Measurements from ENCODE around the gene SH3PXD2A. TPM values are rescaled to one million over a fixed set of nuclear protein-coding genes. Genes with fewer than 3 reads are reported as not detected.

The SH3PXD2A gene
- total and polyA plus RNA-seq, 4 donors, result 23.1 to 41.2 (median 32.7) TPM

DNA sequence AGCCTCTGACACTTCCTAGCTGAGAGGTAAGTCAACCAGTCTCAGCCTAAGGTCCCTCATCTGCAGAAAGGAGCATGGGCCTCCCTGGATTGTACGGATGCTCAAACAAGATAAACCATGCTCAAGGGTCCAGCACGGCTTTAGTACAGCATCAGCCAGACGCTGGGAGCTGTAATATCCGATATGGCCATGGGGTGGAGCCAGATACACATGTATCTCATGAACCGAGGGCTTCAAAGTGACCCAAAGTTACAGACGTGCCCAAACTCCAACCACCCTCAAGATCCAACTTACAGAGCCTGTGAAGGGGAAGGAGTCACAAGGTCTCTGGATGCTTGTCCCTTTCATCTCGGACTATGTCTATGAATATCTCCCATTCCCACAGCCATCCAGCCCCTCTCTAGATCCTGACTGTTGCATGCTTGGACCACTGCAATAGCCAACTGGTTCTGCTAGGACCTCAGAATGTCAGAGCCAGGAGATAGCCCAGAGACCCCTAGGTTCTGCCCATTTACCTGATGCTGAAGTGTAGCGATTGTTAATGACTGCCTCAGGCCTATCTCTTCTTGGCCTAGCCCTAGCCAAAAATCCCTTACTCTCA lies 142.4 kb downstream of the SH3PXD2A start:
- peaks cover 75% of the 10 kb centered on the region for H3K4me1 ChIP-seq (ENCODE audit: control insufficient read depth, insufficient read depth, low read length)
- WGBS (ENCODE audit: insufficient coverage), result 29% methylated on average over 4 of the region's 8 CpGs
- peak; percentile 58 to 93 (median 70) for DNase-seq (ENCODE audit: low read depth in 4 of 6, low spot score in 6 of 6)

DNA sequence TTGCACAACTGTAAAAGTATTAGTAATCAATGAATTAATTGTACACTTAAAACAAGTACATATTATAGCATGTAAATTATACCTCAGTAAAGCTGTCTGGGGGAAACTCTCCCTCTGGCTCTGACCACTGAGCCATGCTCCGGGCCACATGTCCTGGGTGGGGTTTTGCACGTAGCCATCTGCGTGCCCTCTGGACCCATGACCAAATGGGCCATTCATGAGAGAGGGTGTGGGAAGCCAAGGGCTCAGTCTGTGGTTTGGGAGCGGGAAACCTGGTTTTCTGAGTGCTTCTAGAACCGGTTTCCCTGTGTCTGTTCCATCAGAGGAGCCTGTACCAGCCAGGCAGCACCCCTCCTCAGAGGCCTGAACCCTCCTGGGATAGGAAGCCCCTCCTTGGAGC lies 143.2 kb downstream of the SH3PXD2A start:
- Histone ChIP-seq H3K27me3 (ENCODE audit: control insufficient read depth, insufficient read depth, low read length) (peaks cover 2% of the 10 kb centered on the region), H3K4me3 (ENCODE audit: low read depth, low read length) (no peak overlapping the region), H3K36me3 (ENCODE audit: control insufficient read depth, insufficient read depth, low read length) (peaks cover 14% of the 10 kb centered on the region), H3K27ac (ENCODE audit: low read depth, low read length) (no peak overlapping the region), H3K4me1 (ENCODE audit: control insufficient read depth, insufficient read depth, low read length) (peaks cover 71% of the 10 kb centered on the region), H3K9me3 (ENCODE audit: control insufficient read depth, insufficient read depth, low read length) (no peaks in the 10 kb centered on the region)
- 78% methylated on average over 5 of the region's 5 CpGs for WGBS (ENCODE audit: insufficient coverage)
- no peak for DNase-seq (ENCODE audit: low read depth in 4 of 6, low spot score in 6 of 6)

More for the DNA sequence above, 142.4 kb downstream of the SH3PXD2A start:
- no peak overlapping the region for H3K4me3 ChIP-seq (ENCODE audit: low read depth, low read length)
- H3K27ac ChIP-seq (ENCODE audit: low read depth, low read length), result no peak overlapping the region
- peaks cover 2% of the 10 kb centered on the region for H3K27me3 ChIP-seq (ENCODE audit: control insufficient read depth, insufficient read depth, low read length)
- no peaks in the 10 kb centered on the region for H3K9me3 ChIP-seq (ENCODE audit: control insufficient read depth, insufficient read depth, low read length)
- H3K36me3 ChIP-seq (ENCODE audit: control insufficient read depth, insufficient read depth, low read length), result peaks cover 12% of the 10 kb centered on the region

- Histone ChIP-seq H3K9me3 (ENCODE audit: control insufficient read depth, insufficient read depth, low read length) (no peaks in the 10 kb centered on the region), H3K27me3 (ENCODE audit: control insufficient read depth, insufficient read depth, low read length) (peaks cover 2% of the 10 kb centered on the region), H3K4me3 (ENCODE audit: low read depth, low read length) (no peak overlapping the region), H3K36me3 (ENCODE audit: control insufficient read depth, insufficient read depth, low read length) (peaks cover 14% of the 10 kb centered on the region), H3K27ac (ENCODE audit: low read depth, low read length) (no peak overlapping the region), H3K4me1 (ENCODE audit: control insufficient read depth, insufficient read depth, low read length) (peaks cover 64% of the 10 kb centered on the region)
- 91% methylated on average over 6 of the region's 15 CpGs for WGBS (ENCODE audit: insufficient coverage)
- no peak for DNase-seq (ENCODE audit: low read depth in 4 of 6, low spot score in 6 of 6)
These were observed 143.9 kb downstream of the SH3PXD2A start for GRCh38 chr10:103711351-103711994.

GRCh38 chr10:103710490-103710889 lies 144.9 kb downstream of the SH3PXD2A start:
- no peaks in the 10 kb centered on the region for H3K9me3 ChIP-seq (ENCODE audit: control insufficient read depth, insufficient read depth, low read length)
- H3K36me3 ChIP-seq (ENCODE audit: control insufficient read depth, insufficient read depth, low read length), result peaks cover 11% of the 10 kb centered on the region
- H3K4me3 ChIP-seq (ENCODE audit: low read depth, low read length), result no peak overlapping the region
- DNase-seq (ENCODE audit: low read depth in 4 of 6, low spot score in 6 of 6), result no peak
- no peak overlapping the region for H3K27ac ChIP-seq (ENCODE audit: low read depth, low read length)
- peaks cover 55% of the 10 kb centered on the region for H3K4me1 ChIP-seq (ENCODE audit: control insufficient read depth, insufficient read depth, low read length)
- peaks cover 2% of the 10 kb centered on the region for H3K27me3 ChIP-seq (ENCODE audit: control insufficient read depth, insufficient read depth, low read length)
- WGBS (ENCODE audit: insufficient coverage), result 77% methylated on average over 4 of the region's 4 CpGs

DNA sequence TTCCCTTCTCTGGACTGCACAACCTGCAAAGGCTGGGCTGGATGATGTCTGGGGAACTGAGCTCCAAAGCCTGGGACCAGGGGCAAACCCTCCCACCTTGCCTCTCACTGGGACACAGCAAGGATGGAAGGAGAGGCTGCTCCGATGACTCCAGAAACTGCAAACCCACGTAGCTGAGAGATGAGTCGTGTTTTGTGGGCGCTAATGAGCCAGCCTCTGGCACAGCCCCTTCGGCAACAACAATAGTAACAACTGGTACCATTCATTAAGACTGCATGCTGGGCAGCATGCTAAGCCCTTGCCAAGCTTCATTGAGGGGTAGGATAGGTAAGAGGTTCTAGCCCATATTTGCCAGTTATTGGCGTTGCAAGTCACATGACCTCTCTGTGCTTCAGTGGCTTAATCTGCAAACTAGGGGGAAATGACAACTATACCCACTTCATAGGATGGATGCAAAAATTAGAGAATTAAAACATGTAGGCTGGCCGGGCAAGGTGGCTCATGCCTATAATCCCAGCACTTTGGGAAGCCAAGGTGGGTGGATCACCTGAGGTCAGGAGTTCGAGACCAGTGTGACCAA lies 145.9 kb downstream of the SH3PXD2A start:
- WGBS (ENCODE audit: insufficient coverage), result 100% methylated on average over 2 of the region's 8 CpGs
- Histone ChIP-seq H3K36me3 (ENCODE audit: control insufficient read depth, insufficient read depth, low read length) (peaks cover 16% of the 10 kb centered on the region), H3K9me3 (ENCODE audit: control insufficient read depth, insufficient read depth, low read length) (no peaks in the 10 kb centered on the region), H3K27ac (ENCODE audit: low read depth, low read length) (no peak overlapping the region), H3K4me3 (ENCODE audit: low read depth, low read length) (no peak overlapping the region), H3K27me3 (ENCODE audit: control insufficient read depth, insufficient read depth, low read length) (peaks cover 2% of the 10 kb centered on the region), H3K4me1 (ENCODE audit: control insufficient read depth, insufficient read depth, low read length) (peaks cover 49% of the 10 kb centered on the region)
- DNase-seq (ENCODE audit: low read depth in 4 of 6, low spot score in 6 of 6), result peak in 2 of 6 donors; percentile 22 to 24

DNA sequence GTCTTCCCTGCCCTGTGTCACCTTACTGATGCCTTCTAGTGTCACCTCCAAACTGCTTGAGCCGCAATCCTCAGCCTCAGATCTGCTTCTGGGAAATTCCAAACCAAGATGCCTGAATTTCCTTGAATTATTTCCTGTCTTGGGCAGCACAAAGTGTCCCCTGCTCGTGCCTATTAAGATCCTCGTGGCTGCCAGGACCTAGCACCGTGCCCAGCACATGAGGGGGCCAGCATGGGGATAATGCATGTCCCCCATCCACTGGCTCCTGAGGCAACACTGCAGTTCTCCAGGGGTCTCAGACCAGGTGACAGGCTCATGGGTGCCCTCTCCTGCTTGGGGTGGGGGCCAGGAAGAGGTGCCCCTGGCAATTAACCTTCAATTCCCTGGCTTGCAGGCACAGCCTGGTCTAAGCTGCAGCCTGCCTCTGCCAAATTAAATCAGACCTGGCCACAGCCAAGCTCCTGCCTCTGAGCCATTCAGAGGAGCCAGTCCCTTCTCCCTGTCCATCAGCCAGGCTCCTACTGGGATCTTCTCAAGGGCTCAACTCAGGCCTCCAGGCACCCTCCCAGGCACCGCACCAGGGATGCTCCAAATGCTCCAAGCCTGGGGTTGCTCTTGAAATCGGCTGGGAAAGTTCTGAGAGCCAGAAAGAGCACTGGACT lies 146.6 kb downstream of the SH3PXD2A start:
- peaks cover 2% of the 10 kb centered on the region for H3K27me3 ChIP-seq (ENCODE audit: control insufficient read depth, insufficient read depth, low read length)
- H3K9me3 ChIP-seq (ENCODE audit: control insufficient read depth, insufficient read depth, low read length), result no peaks in the 10 kb centered on the region
- 60% methylated on average over 6 of the region's 6 CpGs for WGBS (ENCODE audit: insufficient coverage)
- peaks cover 16% of the 10 kb centered on the region for H3K36me3 ChIP-seq (ENCODE audit: control insufficient read depth, insufficient read depth, low read length)
- DNase-seq (ENCODE audit: low read depth in 4 of 6, low spot score in 6 of 6), result peak in 1 of 6 donors; percentile 26
- H3K27ac ChIP-seq (ENCODE audit: low read depth, low read length), result no peak overlapping the region
- peaks cover 49% of the 10 kb centered on the region for H3K4me1 ChIP-seq (ENCODE audit: control insufficient read depth, insufficient read depth, low read length)
- H3K4me3 ChIP-seq (ENCODE audit: low read depth, low read length), result no peak overlapping the region

DNA sequence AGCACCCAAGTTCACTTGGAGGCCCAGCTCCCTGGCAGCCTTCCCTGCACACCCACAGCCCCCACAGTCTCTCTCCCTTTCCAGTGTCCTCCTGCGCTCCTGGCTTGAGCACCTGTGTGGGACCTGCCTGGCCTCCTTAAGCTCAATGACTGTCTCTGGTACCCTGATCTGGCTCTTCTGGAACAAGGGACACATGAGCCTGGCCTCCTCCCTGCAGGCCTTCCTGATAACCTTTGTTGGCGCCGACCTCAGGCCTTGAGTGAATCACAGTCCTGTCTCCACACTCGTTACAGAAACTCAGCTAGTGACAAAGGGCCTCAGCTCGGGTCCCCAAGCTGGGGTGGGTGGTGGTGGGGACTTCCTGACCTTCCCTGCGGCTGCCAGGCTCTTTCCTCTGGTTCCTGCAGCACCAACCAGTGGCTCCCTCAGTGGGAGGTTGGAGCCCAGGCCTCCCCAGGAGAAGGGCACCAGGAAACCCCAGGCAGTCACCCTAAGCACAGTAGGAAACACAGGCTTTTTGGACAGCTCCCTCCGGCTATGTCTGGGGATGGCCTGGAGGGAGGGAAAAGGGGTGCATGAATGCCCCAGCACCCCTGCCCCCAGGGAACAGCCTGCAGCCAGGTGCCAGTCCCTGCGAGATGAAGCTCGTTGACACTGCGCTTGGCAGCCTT lies 147.3 kb downstream of the SH3PXD2A start:
- Histone ChIP-seq H3K36me3 (ENCODE audit: control insufficient read depth, insufficient read depth, low read length) (peaks cover 16% of the 10 kb centered on the region), H3K9me3 (ENCODE audit: control insufficient read depth, insufficient read depth, low read length) (no peaks in the 10 kb centered on the region), H3K27me3 (ENCODE audit: control insufficient read depth, insufficient read depth, low read length) (peaks cover 2% of the 10 kb centered on the region), H3K4me1 (ENCODE audit: control insufficient read depth, insufficient read depth, low read length) (peaks cover 42% of the 10 kb centered on the region), H3K27ac (ENCODE audit: low read depth, low read length) (no peak overlapping the region), H3K4me3 (ENCODE audit: low read depth, low read length) (no peak overlapping the region)
- 82% methylated on average over 7 of the region's 10 CpGs for WGBS (ENCODE audit: insufficient coverage)
- no peak for DNase-seq (ENCODE audit: low read depth in 4 of 6, low spot score in 6 of 6)

DNA sequence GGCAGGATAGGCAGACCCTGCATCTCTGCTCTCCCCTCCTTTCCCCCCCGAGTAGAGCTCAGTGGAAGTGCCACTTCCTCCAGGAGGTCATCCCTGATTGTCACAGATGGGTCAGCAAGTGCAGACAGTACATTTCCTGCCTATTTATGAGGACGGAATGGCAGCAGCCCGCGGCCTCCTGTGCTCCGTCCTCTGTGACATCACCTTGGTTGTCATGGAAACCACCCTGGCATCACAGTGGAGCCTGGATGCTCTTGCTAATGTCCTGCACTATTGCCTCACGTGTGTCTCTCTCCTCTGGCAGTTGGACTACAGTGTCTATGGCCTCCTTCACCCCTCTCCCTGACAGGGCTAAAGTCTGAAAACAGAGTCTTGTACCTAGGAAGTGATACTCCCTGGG lies 148.6 kb downstream of the SH3PXD2A start:
- H3K27me3 ChIP-seq (ENCODE audit: control insufficient read depth, insufficient read depth, low read length), result peaks cover 2% of the 10 kb centered on the region
- peaks cover 16% of the 10 kb centered on the region for H3K36me3 ChIP-seq (ENCODE audit: control insufficient read depth, insufficient read depth, low read length)
- H3K27ac ChIP-seq (ENCODE audit: low read depth, low read length), result no peak overlapping the region
- no peak overlapping the region for H3K4me3 ChIP-seq (ENCODE audit: low read depth, low read length)
- no peaks in the 10 kb centered on the region for H3K9me3 ChIP-seq (ENCODE audit: control insufficient read depth, insufficient read depth, low read length)
- H3K4me1 ChIP-seq (ENCODE audit: control insufficient read depth, insufficient read depth, low read length), result peaks cover 34% of the 10 kb centered on the region
- 42% methylated on average over 6 of the region's 6 CpGs for WGBS (ENCODE audit: insufficient coverage)
- DNase-seq (ENCODE audit: low read depth in 4 of 6, low spot score in 6 of 6), result peak in 1 of 6 donors; percentile 54

- DNase-seq (ENCODE audit: low read depth in 4 of 6, low spot score in 6 of 6), result no peak
- WGBS (ENCODE audit: insufficient coverage), result 62% methylated on average over 5 of the region's 5 CpGs
- Histone ChIP-seq H3K27ac (ENCODE audit: low read depth, low read length) (no peak overlapping the region), H3K36me3 (ENCODE audit: control insufficient read depth, insufficient read depth, low read length) (peaks cover 12% of the 10 kb centered on the region), H3K27me3 (ENCODE audit: control insufficient read depth, insufficient read depth, low read length) (peaks cover under 1% of the 10 kb centered on the region), H3K4me3 (ENCODE audit: low read depth, low read length) (no peak overlapping the region), H3K4me1 (ENCODE audit: control insufficient read depth, insufficient read depth, low read length) (peaks cover 30% of the 10 kb centered on the region), H3K9me3 (ENCODE audit: control insufficient read depth, insufficient read depth, low read length) (no peaks in the 10 kb centered on the region)
These were observed 149.3 kb downstream of the SH3PXD2A start for GRCh38 chr10:103706047-103706446.

Measured in spinal cord (tissue), 10 donors.